Fibroblast of the aortic adventitia (primary cell): ENCODE data around the gene FGFRL1. TPM values are rescaled to one million over a fixed set of nuclear protein-coding genes. Genes with fewer than 3 reads are reported as not detected.

Experiments used
- DNase-seq: peaks from one replicate; pipeline ENCODE4 v3.0.0-alpha.2; 2010; ENCODE audit warnings: low read depth
- H3K4me3 ChIP-seq: 2 replicates; pipeline ENCODE4 v1.5.1; 2011; ENCODE audit warnings: low read depth, mild to moderate bottlenecking, control low read depth, low read length, moderate library complexity
- CTCF ChIP-seq: IDR thresholded peaks from 2 replicates; pipeline ENCODE4 v1.5.1; 2011; ENCODE audit warnings: mild to moderate bottlenecking, low read length, control low read depth, inconsistent platforms; ENCODE audit not compliant: insufficient read depth
- total RNA-seq: library from RNA; depleted of rRNA; stranded (reverse); fragments of >200 nt; gene quantifications from 2 replicates; pipeline ENCODE4 v1.2.3, GENCODE V29; 2012; ENCODE audit warnings: low replicate concordance

FGFRL1 gene
- total RNA-seq, 1 donor: 27.4 TPM

- no peak overlapping the region for H3K4me3 ChIP-seq
- TF ChIP-seq CTCF: no peak
- DNase-seq: peak; percentile 19
Observed at GRCh38 chr4:1002131-1002630, 9.2 kb upstream of the FGFRL1 start.

GRCh38 chr4:1002631-1003251, 8.7 kb upstream of the FGFRL1 start:
- H3K4me3 ChIP-seq: no peak overlapping the region
- no peak for DNase-seq
- TF ChIP-seq CTCF: no peak

- no peak for DNase-seq
- no peak for TF ChIP-seq CTCF
- H3K4me3 ChIP-seq: no peak overlapping the region
Observed at GRCh38 chr4:1003271-1004070, 8.0 kb upstream of the FGFRL1 start.

- no peak for TF ChIP-seq CTCF
- DNase-seq: no peak
- no peak overlapping the region for H3K4me3 ChIP-seq
Observed at GRCh38 chr4:1004071-1004418, 7.4 kb upstream of the FGFRL1 start.

GRCh38 chr4:1004557-1005485, 6.6 kb upstream of the FGFRL1 start:
- H3K4me3 ChIP-seq: no peak overlapping the region
- no peak for DNase-seq
- TF ChIP-seq CTCF: no peak

- H3K4me3 ChIP-seq: no peak overlapping the region
- DNase-seq: no peak
- no peak for TF ChIP-seq CTCF
Observed at GRCh38 chr4:1006856-1007255, 4.6 kb upstream of the FGFRL1 start.
